Measurements from ENCODE around the gene HCFC1.

Gene HCFC1

GRCh38 chrX:154017766-154018517 lies 46.3 kb upstream of the HCFC1 start:
- DNase-seq (ENCODE audit: low read depth), result no peak
- H3K4me3 ChIP-seq (ENCODE audit: low read depth, low read length), result peak overlapping the region; percentile 92
- TF ChIP-seq, protein P1, sequence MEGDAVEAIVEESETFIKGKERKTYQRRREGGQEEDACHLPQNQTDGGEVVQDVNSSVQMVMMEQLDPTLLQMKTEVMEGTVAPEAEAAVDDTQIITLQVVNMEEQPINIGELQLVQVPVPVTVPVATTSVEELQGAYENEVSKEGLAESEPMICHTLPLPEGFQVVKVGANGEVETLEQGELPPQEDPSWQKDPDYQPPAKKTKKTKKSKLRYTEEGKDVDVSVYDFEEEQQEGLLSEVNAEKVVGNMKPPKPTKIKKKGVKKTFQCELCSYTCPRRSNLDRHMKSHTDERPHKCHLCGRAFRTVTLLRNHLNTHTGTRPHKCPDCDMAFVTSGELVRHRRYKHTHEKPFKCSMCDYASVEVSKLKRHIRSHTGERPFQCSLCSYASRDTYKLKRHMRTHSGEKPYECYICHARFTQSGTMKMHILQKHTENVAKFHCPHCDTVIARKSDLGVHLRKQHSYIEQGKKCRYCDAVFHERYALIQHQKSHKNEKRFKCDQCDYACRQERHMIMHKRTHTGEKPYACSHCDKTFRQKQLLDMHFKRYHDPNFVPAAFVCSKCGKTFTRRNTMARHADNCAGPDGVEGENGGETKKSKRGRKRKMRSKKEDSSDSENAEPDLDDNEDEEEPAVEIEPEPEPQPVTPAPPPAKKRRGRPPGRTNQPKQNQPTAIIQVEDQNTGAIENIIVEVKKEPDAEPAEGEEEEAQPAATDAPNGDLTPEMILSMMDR (IDR thresholded peaks at IDR 0.05; ENCODE audit: insufficient read depth, low read depth, low read length, missing control alignments), result no peak

- H3K4me3 ChIP-seq (ENCODE audit: low read depth, low read length), result no peak overlapping the region
Observed at GRCh38 chrX:154016366-154017076, 44.9 kb upstream of the HCFC1 start.

DNA sequence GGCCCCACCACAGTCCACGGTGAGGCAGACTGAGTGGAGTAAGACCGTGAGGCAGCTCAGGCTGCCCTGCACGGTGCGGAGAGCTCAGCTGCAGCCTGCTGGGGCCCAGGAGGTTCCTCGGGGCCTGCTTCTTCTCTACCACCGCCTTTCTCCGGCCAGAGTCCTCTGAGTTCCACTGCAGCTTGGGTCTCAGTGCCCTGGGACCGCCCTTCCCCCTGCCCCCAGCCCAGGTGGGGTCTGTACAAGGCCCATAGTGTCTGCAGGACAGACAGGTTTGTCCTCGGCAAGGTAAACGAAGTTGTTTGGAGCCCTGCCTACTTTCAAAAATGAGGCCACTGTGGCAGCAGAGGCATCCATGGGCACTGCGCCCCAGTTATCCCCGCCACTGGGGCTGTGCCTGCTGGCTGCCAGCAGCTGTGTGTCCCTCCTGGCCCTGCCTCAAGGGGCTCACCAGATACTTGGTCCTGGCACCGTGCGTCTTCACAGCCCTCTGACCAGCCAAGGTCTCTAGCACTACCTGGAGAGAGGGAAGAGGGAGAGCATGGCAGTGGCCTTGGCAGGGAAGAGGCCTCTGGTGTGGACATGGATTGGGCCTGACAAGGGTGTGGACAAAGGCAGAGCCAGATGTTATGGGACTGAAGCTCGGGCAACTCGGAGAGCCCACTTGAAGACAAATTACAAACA lies 44.1 kb upstream of the HCFC1 start:
- no peak overlapping the region for H3K4me3 ChIP-seq (ENCODE audit: low read depth, low read length)
- TF ChIP-seq, protein P1 (IDR thresholded peaks at IDR 0.05; ENCODE audit: insufficient read depth, low read depth, low read length, missing control alignments), result no peak
- DNase-seq (ENCODE audit: low read depth), result no peak

More at GRCh38 chrX:154016366-154017076, 44.9 kb upstream of the HCFC1 start:
- TF ChIP-seq, protein P1 (IDR thresholded peaks at IDR 0.05; ENCODE audit: insufficient read depth, low read depth, low read length, missing control alignments), result no peak
- DNase-seq (ENCODE audit: low read depth), result no peak

- no peak for DNase-seq (ENCODE audit: low read depth)
- H3K4me3 ChIP-seq (ENCODE audit: low read depth, low read length), result no peak overlapping the region
- TF ChIP-seq, protein P1 (IDR thresholded peaks at IDR 0.05; ENCODE audit: insufficient read depth, low read depth, low read length, missing control alignments), result no peak
Observed at GRCh38 chrX:154014429-154015380, 43.1 kb upstream of the HCFC1 start.

DNA sequence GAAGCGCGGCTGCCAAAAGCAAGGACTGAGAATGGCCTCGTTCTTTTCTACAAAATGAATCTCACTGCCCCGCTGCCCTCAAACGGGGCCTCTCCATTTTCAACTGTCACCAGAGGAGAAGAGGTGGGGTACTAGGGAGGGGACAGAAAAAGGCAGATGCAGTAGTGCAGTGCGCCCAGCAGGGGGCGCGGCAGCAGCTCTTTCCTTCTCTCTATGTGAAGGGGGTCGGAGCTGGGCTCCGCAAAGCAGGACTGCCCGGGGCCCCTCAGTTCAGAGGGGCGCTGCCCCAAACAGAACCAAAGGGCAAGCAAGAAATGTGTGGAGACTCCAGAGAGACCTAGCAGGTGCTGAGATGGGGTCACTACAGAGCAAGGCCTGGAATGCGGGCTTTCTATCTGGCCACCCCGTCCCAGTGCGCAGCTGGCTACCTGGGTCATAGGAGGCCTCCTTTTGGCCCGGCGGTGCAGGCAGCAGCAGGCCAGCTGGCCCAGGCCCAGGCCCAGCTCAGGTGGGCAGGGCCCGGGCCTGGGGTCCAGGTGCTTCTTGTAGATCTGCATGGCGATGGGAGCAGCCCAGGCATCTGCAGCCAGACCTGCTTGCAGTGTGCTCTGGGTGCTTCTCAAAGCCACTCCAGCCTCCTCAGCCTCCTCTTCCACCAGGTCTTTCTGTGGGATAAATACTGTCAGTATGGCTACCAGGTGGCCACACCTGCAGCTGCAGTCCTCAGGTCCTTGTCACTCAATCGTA lies 42.2 kb upstream of the HCFC1 start:
- peak; percentile 52 for DNase-seq (ENCODE audit: low read depth)
- TF ChIP-seq, protein P1 (IDR thresholded peaks at IDR 0.05; ENCODE audit: insufficient read depth, low read depth, low read length, missing control alignments), result peak; percentile 77
- H3K4me3 ChIP-seq (ENCODE audit: low read depth, low read length), result no peak overlapping the region

Data from GM12865 (cell line).